K562 (cell line): ENCODE measurements around the gene TOR1AIP2. TPM values are rescaled to one million over a fixed set of nuclear protein-coding genes. Genes with fewer than 3 reads are reported as not detected.
A peak's percentile ranks its signal among the peaks of the same experiment; 100 is the strongest.

Experiments used
- ADNP ChIP-seq: fragments of 200-800 bp; sonication (Bioruptor generic); IDR thresholded peaks from 2 replicates; pipeline ENCODE4 v1.6.1; 2016; ENCODE audit warnings: missing genetic modification characterization, missing compliant biosample characterization
- ARID3B ChIP-seq: fragments of 250-450 bp; sonication (Bioruptor Pico); IDR thresholded peaks from 2 replicates; pipeline ENCODE4 v1.4.0; 2020; ENCODE audit warnings: borderline replicate concordance
- ARNT ChIP-seq, 2 experiments: fragments of 450-650 bp; IDR thresholded peaks; 2 replicates each; pipeline ENCODE4 v1.6.1; 2016; ENCODE audit warnings: mild to moderate bottlenecking in 1 of 2
- ATF3 ChIP-seq, 2 experiments: fragments of 450-650 bp in 1 of 2; sonication (generic) in 1 of 2; formaldehyde crosslinking in 1 of 2; IDR thresholded peaks in 1 of 2; conservative IDR thresholded peaks in 1 of 2; 2 replicates each; pipeline versions ENCODE4 v1.6.1 to v1.8.1; 2016 to 2023; ENCODE audit warnings: mild to moderate bottlenecking in 2 of 2, moderate library complexity in 2 of 2, inconsistent platforms in 1 of 2, missing genetic modification reagents in 1 of 2
- CHCHD3 ChIP-seq: fragments of 250-450 bp; sonication (Bioruptor Pico); IDR thresholded peaks from 2 replicates; pipeline ENCODE4 v2.1.2; 2022; ENCODE audit warnings: mild to moderate bottlenecking
- FOSL1 ChIP-seq: fragments of 200-800 bp; sonication (Bioruptor generic); conservative IDR thresholded peaks from 2 replicates; pipeline ENCODE4 v1.6.1; 2016; ENCODE audit warnings: missing genetic modification characterization, missing compliant biosample characterization
- KHSRP ChIP-seq: fragments of 450-650 bp; IDR thresholded peaks from 2 replicates; pipeline ENCODE4 v1.6.1; 2017
- MCM3 ChIP-seq: fragments of 450-650 bp; IDR thresholded peaks from 2 replicates; pipeline ENCODE4 v1.6.1; 2016
- MLX ChIP-seq, 2 experiments: fragments of 450-650 bp in 1 of 2; sonication (generic) in 1 of 2; formaldehyde crosslinking; conservative IDR thresholded peaks; 2 replicates each; pipeline versions ENCODE4 v1.4.0 to v1.8.1; 2020 to 2022; ENCODE audit warnings: mild to moderate bottlenecking in 1 of 2, missing genetic modification reagents in 1 of 2
- NR1H2 ChIP-seq: sonication (generic); formaldehyde crosslinking; IDR thresholded peaks from 2 replicates; pipeline ENCODE4 v1.4.0; 2020; ENCODE audit warnings: mild to moderate bottlenecking, missing genetic modification reagents
- PHF8 ChIP-seq: fragments of 200-600 bp; sonication (generic); IDR thresholded peaks from 2 replicates; pipeline ENCODE4 v1.6.1; 2012; ENCODE audit warnings: mixed run types, mild to moderate bottlenecking, inconsistent platforms, low read length, moderate library complexity, borderline replicate concordance
- PREB ChIP-seq: sonication (generic); formaldehyde crosslinking; IDR thresholded peaks from 2 replicates; pipeline ENCODE4 v1.8.1; 2023; ENCODE audit warnings: mild to moderate bottlenecking, missing genetic modification reagents
- TEAD2 ChIP-seq: fragments of 450-650 bp; IDR thresholded peaks from 2 replicates; pipeline ENCODE4 v1.6.1; 2016; ENCODE audit warnings: missing genetic modification characterization, control low read depth, missing compliant biosample characterization
- TRIM25 ChIP-seq: fragments of 450-650 bp; IDR thresholded peaks from 2 replicates; pipeline ENCODE4 v1.7.0; 2016; ENCODE audit warnings: borderline replicate concordance
- ZBED1 ChIP-seq: IDR thresholded peaks from 2 replicates; pipeline ENCODE4 v1.6.1; 2014
- ZBTB12 ChIP-seq: fragments of 250-450 bp; sonication (Bioruptor Pico); IDR thresholded peaks from 2 replicates; pipeline ENCODE4 v1.4.0; 2020
- ZNF23 ChIP-seq: fragments of 250-450 bp; sonication (Bioruptor Pico); IDR thresholded peaks from 2 replicates; pipeline ENCODE4 v1.4.0; 2020; ENCODE audit warnings: mild to moderate bottlenecking
- ZNF3 ChIP-seq: fragments of 250-450 bp; sonication (Bioruptor Pico); IDR thresholded peaks from 2 replicates; pipeline ENCODE4 v1.5.0; 2021; ENCODE audit warnings: mild to moderate bottlenecking, moderate library complexity
- polyA plus RNA-seq, 8 experiments: library from polyadenylated mRNA; depleted of rRNA in 4 of 8; stranded (reverse) in 5 of 8; unstranded in 3 of 8; fragments of >200 nt; fragmentation: Nextera tagmentation in 2 of 8; fragmentation: Illumina TruSeq in 1 of 8; extraction: Ambion mirVana in 2 of 8; extraction: Trizol in 1 of 8; gene quantifications; 2 replicates each; pipeline versions ENCODE4 v1.2.1 to v1.2.3, GENCODE V29; 2011 to 2014; ENCODE audit warnings: inconsistent platforms in 1 of 8, missing spikeins in 1 of 8
- total RNA-seq, 7 experiments: library from RNA; depleted of rRNA in 6 of 7; stranded (reverse); fragments of >200 nt in 6 of 7; fragmentation: Illumina TruSeq in 2 of 7; extraction: Trizol in 2 of 7; gene quantifications; 2 replicates each; pipeline versions ENCODE4 v1.2.1 to v1.2.3, GENCODE V29; 2011 to 2021; ENCODE audit warnings: low replicate concordance in 1 of 7

TOR1AIP2 gene
- total and polyA plus RNA-seq, 9 of the 15 experiments (the other 6 are each of a cell fraction or from before 2014, with no cell fraction given), result 16.7 to 122 (median 41.4) TPM

- TF ChIP-seq ARID3B (CRISPR knock-in tag), result no peak
- peak; percentile 80 for TF ChIP-seq ATF3 (IDR thresholded peaks at IDR 0.05)
- TF ChIP-seq ATF3 (CRISPR knock-in tag; conservative IDR thresholded peaks at IDR 0.05), result peak; percentile 76
- no peak for TF ChIP-seq TEAD2 (tag)
- TF ChIP-seq FOSL1 (tag), result peak; percentile 73; the same call in 1 of the 2 replicates
- TF ChIP-seq ZNF23 (CRISPR knock-in tag), result peak; percentile 60; the same call in 1 of the 2 replicates
- peak; percentile 96 to 97 for TF ChIP-seq ARNT (IDR thresholded peaks at IDR 0.05)
- TF ChIP-seq CHCHD3 (CRISPR knock-in tag), result no peak; the same call in 1 of the 2 replicates
- peak; percentile 95 for TF ChIP-seq ZBTB12 (CRISPR knock-in tag)
- peak; percentile 69; the same call in 1 of the 2 replicates for TF ChIP-seq NR1H2
- TF ChIP-seq PHF8, result peak; percentile 98
- TF ChIP-seq KHSRP, result no peak
- TF ChIP-seq TRIM25, result no peak
- no peak for TF ChIP-seq ADNP (tag)
- no peak for TF ChIP-seq MCM3
- TF ChIP-seq ZNF3 (CRISPR knock-in tag), result no peak
- peak; percentile 92; the same call in 1 of the 2 replicates for TF ChIP-seq PREB
- no peak for TF ChIP-seq MLX (CRISPR knock-in tag; conservative IDR thresholded peaks at IDR 0.05)
- peak; percentile 80; the same call in 1 of the 2 replicates for TF ChIP-seq ZBED1
These were observed 4.8 kb upstream of the TOR1AIP2 start, which contains the start of gene TOR1AIP1 (continued) for GRCh38 chr1:179882253-179883039.
